ENCODE measurements around the gene SFRP2. TPM values are rescaled to one million over a fixed set of nuclear protein-coding genes. Genes with fewer than 3 reads are reported as not detected.

The SFRP2 gene
- total and polyA plus RNA-seq, 2 of the 4 experiments (the other 2 are of a cell fraction) = not detected

GRCh38 chr4:153741541-153741940, 47.3 kb downstream of the SFRP2 start:
- Histone ChIP-seq H2BK15ac (ENCODE audit: low read depth, low read length) (no peak overlapping the region), H2BK120ac (ENCODE audit: low read depth, low read length) (no peak overlapping the region), H3K9me1 (ENCODE audit: insufficient read depth, low read length) (no peaks in the 10 kb centered on the region), H3K27me3 (ENCODE audit: control insufficient read depth, insufficient read depth, low read length) (no peaks in the 10 kb centered on the region), H2BK20ac (ENCODE audit: low read depth, low read length) (no peak overlapping the region), H3K4ac (ENCODE audit: low read depth, low read length) (no peak overlapping the region), H3K36me3 (ENCODE audit: control insufficient read depth, insufficient read depth, low read length) (no peaks in the 10 kb centered on the region), H4K20me1 (ENCODE audit: insufficient read depth, low read length) (no peaks in the 10 kb centered on the region), H3K79me1 (ENCODE audit: low read depth in 1 of 2, low read length in 2 of 2) (no peaks in the 10 kb centered on the region), H2AK9ac (replicated peaks; ENCODE audit: low read depth, low read length, poor library complexity) (no peak overlapping the region), H3K56ac (ENCODE audit: extremely low read depth, insufficient read depth, low read length) (no peak overlapping the region), H4K91ac (ENCODE audit: insufficient read depth, low read depth, low read length) (no peak overlapping the region), H3K14ac (replicated peaks; ENCODE audit: low read depth, low read length) (no peak overlapping the region), H3K4me1 (ENCODE audit: control insufficient read depth, insufficient read depth, low read length) (no peaks in the 10 kb centered on the region), H3K9me3 (ENCODE audit: control insufficient read depth, insufficient read depth, low read length) (no peaks in the 10 kb centered on the region), H2BK5ac (ENCODE audit: low read depth, low read length, poor library complexity, severe bottlenecking) (no peak overlapping the region), H3K4me3 (ENCODE audit: insufficient read depth, low read depth, low read length) (no peak overlapping the region), H3K23ac (ENCODE audit: low read depth, low read length) (no peak overlapping the region), H3K4me2 (ENCODE audit: low read depth, low read length) (no peak overlapping the region), H4K5ac (ENCODE audit: low read depth, low read length) (no peak overlapping the region), H3K18ac (ENCODE audit: low read depth, low read length) (no peak overlapping the region), H4K8ac (ENCODE audit: low read depth in 2 of 2, low read length in 2 of 2) (no peak overlapping the region), H3K9ac (ENCODE audit: low read depth, low read length) (no peak overlapping the region), H3K27ac (ENCODE audit: insufficient read depth, low read length) (no peak overlapping the region), H2AFZ (replicated peaks; ENCODE audit: low read length, poor library complexity) (no peak overlapping the region), H2AK5ac (ENCODE audit: low read depth, low read length) (no peak overlapping the region)
- intact Hi-C loops (cut with micrococcal nuclease) = no loop called here
- POLR2A ChIA-PET (ENCODE audit: unreplicated experiment) = no interaction called here
- TF ChIP-seq RFX5 (IDR thresholded peaks at IDR 0.05; ENCODE audit: low read depth, low read length) (no peak), FOS (IDR thresholded peaks at IDR 0.05; ENCODE audit: low read depth, low read length) (no peak), CEBPB (IDR thresholded peaks at IDR 0.05; ENCODE audit: low read depth, low read length) (no peak), SMC3 (IDR thresholded peaks at IDR 0.05; ENCODE audit: low read depth, low read length) (no peak), RCOR1 (IDR thresholded peaks at IDR 0.05; ENCODE audit: insufficient replicate concordance, low read length) (no peak), CTCF (conservative IDR thresholded peaks at IDR 0.05; ENCODE audit: low read depth, low read length) (no peak), POLR2A (IDR thresholded peaks at IDR 0.05; ENCODE audit: low read depth, low read length) (no peak), RAD21 (IDR thresholded peaks at IDR 0.05; ENCODE audit: low read length) (no peak), MAZ (IDR thresholded peaks at IDR 0.05; ENCODE audit: borderline replicate concordance, low read depth, low read length) (no peak), MAFK (IDR thresholded peaks at IDR 0.05; ENCODE audit: low read depth, low read length) (no peak), USF2 (IDR thresholded peaks at IDR 0.05; ENCODE audit: low read depth, low read length) (no peak), CHD1 (IDR thresholded peaks at IDR 0.05; ENCODE audit: low read depth, low read length) (no peak)
- dilution Hi-C loops (cut with HindIII; ENCODE audit: low sequenced_read_pairs, unreplicated experiment) = no loop called here
- in situ Hi-C loops (cut with MboI; ENCODE audit: low sequenced_read_pairs) = no loop called here
- no CpG with 5 or more reads among the region's 2 CpGs for WGBS, 2 experiments (ENCODE audit: extremely low coverage in 2 of 2, insufficient read length in 1 of 2)
- CTCF ChIA-PET = interaction anchor here (0.6 to 1.5 kb wide), 2 partner anchors 8 to 10 kb away, joined by 3 to 4 read pairs; no protein-coding TSS in a partner anchor
- no peak for DNase-seq
- ATAC-seq (ENCODE audit: low read depth) = no peak
- BruUV-seq (replicated peaks) = no TSS peak
